RWPE2 (cell line): ENCODE results near the gene PGM5.

ENCODE experiments used
- ATAC-seq: fragments of 200-7000 bp; cut with Tn5 transposase; 3 replicates; pipeline ENCODE4 v1.9.1; 2021; ENCODE audit warnings: low read depth
- DNase-seq: peaks from one replicate; pipeline ENCODE4 v3.0.0-alpha.2; 2020; ENCODE audit warnings: low spot score
- H3K27ac ChIP-seq: fragments of 450-650 bp; 2 replicates; pipeline ENCODE4 v1.5.1; 2017; ENCODE audit warnings: mild to moderate bottlenecking; ENCODE audit not compliant: poor library complexity, severe bottlenecking
- H3K27me3 ChIP-seq: fragments of 250-450 bp; sonication (Bioruptor Pico); 2 replicates; pipeline ENCODE4 v1.5.1; 2021; ENCODE audit warnings: mild to moderate bottlenecking, moderate library complexity; ENCODE audit not compliant: insufficient read depth, poor library complexity, severe bottlenecking
- H3K36me3 ChIP-seq: fragments of 250-450 bp; sonication (Bioruptor Pico); 2 replicates; pipeline ENCODE4 v1.5.1; 2020; ENCODE audit warnings: low read depth, mild to moderate bottlenecking, moderate library complexity
- H3K4me1 ChIP-seq: fragments of 250-450 bp; sonication (Bioruptor Pico); 2 replicates; pipeline ENCODE4 v1.5.1; 2021; ENCODE audit warnings: mild to moderate bottlenecking, moderate library complexity; ENCODE audit not compliant: insufficient read depth, poor library complexity, severe bottlenecking
- H3K4me3 ChIP-seq: fragments of 250-450 bp; sonication (Bioruptor Pico); 2 replicates; pipeline ENCODE4 v1.5.1; 2021; ENCODE audit warnings: mild to moderate bottlenecking, moderate library complexity; ENCODE audit not compliant: severe bottlenecking
- H3K9me3 ChIP-seq: fragments of 250-450 bp; sonication (Bioruptor Pico); 2 replicates; pipeline ENCODE4 v1.5.1; 2021; ENCODE audit warnings: mild to moderate bottlenecking, moderate library complexity; ENCODE audit not compliant: severe bottlenecking
- TF ChIP-seq, protein P1 (sequence below): fragments of 450-650 bp; IDR thresholded peaks from one replicate; pipeline ENCODE4 v1.5.1; 2017; ENCODE audit warnings: mild to moderate bottlenecking, moderate library complexity; ENCODE audit not compliant: poor library complexity, severe bottlenecking

PGM5 gene

DNA sequence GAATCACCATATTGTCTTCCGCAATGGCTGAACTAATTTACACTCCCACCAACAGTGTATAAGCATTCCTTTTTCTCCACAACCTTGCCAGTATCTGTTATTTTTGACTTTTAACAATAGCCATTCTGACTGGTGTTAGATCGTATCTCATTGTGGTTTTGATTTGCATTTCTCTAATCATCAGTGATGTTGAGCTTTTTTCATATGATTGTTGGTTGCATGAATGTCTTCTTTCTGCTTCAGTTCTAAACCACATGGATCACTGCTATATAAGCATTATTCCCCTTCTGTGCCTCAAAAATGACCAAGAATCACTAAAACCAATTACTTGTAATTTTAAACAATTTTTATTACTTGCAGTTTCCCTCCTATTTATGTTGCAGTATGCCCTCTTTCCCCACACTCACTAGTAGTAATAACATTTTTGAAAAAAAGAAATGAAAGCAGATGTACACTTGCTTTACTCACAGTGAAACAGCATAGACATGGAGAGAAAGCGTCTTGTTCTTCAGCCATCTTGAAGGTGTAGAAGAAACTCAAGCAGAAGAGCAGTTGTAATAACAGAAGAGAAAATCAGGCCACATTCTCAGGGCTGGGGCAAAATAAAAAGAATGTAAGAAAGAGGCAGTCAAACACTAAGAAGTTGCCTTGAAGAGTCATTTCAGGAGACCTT, 188.8 kb downstream of the PGM5 start:
- no peak overlapping the region for H3K4me3 ChIP-seq
- TF ChIP-seq, protein P1, sequence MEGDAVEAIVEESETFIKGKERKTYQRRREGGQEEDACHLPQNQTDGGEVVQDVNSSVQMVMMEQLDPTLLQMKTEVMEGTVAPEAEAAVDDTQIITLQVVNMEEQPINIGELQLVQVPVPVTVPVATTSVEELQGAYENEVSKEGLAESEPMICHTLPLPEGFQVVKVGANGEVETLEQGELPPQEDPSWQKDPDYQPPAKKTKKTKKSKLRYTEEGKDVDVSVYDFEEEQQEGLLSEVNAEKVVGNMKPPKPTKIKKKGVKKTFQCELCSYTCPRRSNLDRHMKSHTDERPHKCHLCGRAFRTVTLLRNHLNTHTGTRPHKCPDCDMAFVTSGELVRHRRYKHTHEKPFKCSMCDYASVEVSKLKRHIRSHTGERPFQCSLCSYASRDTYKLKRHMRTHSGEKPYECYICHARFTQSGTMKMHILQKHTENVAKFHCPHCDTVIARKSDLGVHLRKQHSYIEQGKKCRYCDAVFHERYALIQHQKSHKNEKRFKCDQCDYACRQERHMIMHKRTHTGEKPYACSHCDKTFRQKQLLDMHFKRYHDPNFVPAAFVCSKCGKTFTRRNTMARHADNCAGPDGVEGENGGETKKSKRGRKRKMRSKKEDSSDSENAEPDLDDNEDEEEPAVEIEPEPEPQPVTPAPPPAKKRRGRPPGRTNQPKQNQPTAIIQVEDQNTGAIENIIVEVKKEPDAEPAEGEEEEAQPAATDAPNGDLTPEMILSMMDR, result no peak
- no peaks in the 10 kb centered on the region for H3K36me3 ChIP-seq
- no peaks in the 10 kb centered on the region for H3K27me3 ChIP-seq
- H3K27ac ChIP-seq, result no peak overlapping the region
- H3K9me3 ChIP-seq, result no peaks in the 10 kb centered on the region
- H3K4me1 ChIP-seq, result no peaks in the 10 kb centered on the region
- ATAC-seq (no peak), DNase-seq (no peak)

DNA sequence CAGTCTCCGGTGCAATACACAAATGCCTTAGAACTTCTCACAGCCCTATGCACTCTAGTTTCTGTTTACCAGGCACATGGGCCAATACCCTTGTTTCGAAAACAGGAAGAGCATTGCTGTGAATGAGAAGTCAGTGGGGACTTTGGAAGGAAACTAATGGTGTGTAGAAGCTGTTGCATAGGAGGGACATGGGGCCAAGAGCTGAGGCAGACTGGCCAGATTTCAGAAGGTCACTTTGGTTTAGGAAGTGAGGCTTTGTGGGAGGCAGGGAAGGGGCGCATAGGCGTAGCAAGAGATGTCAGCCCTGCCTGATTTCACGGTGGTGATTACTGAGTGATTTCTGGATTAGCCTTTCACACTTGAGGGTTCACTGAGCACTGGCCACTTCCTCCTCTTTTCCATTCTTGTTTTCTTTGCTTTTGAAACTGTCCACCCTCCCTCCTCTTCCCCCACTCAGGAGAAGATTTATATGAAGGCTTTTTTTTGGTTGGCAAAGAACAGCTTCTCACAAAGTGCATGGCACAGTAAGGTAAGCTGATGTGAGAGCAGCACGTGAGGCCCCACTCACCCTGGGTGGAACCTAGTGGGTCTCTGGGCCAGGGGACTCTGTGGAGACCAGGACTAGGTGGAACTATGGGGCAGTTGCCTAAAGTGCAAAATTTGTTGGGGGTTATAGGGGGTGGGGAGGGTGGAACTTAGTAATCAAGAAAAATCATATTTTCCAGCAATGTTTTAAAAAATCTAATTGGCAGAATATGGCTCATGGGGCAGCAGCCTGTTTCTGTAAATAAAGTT, 190.4 kb downstream of the PGM5 start:
- TF ChIP-seq, protein P1, result no peak
- no peaks in the 10 kb centered on the region for H3K36me3 ChIP-seq
- no peak overlapping the region for H3K27ac ChIP-seq
- H3K9me3 ChIP-seq, result no peaks in the 10 kb centered on the region
- DNase-seq (no peak), ATAC-seq (no peak)
- no peaks in the 10 kb centered on the region for H3K27me3 ChIP-seq
- no peaks in the 10 kb centered on the region for H3K4me1 ChIP-seq
- H3K4me3 ChIP-seq, result no peak overlapping the region

GRCh38 chr9:68547417-68547816, 191.0 kb downstream of the PGM5 start:
- Histone ChIP-seq H3K36me3 (no peaks in the 10 kb centered on the region), H3K4me3 (no peak overlapping the region), H3K4me1 (no peaks in the 10 kb centered on the region), H3K27ac (no peak overlapping the region), H3K27me3 (no peaks in the 10 kb centered on the region), H3K9me3 (no peaks in the 10 kb centered on the region)
- ATAC-seq (no peak), DNase-seq (no peak)
- TF ChIP-seq, protein P1, result no peak

- Histone ChIP-seq H3K36me3 (no peaks in the 10 kb centered on the region), H3K27ac (no peak overlapping the region), H3K9me3 (no peaks in the 10 kb centered on the region), H3K27me3 (no peaks in the 10 kb centered on the region), H3K4me1 (no peaks in the 10 kb centered on the region), H3K4me3 (no peak overlapping the region)
- TF ChIP-seq, protein P1, result no peak
- DNase-seq (no peak), ATAC-seq (no peak)
These were observed 191.8 kb downstream of the PGM5 start for GRCh38 chr9:68548241-68548640.

DNA sequence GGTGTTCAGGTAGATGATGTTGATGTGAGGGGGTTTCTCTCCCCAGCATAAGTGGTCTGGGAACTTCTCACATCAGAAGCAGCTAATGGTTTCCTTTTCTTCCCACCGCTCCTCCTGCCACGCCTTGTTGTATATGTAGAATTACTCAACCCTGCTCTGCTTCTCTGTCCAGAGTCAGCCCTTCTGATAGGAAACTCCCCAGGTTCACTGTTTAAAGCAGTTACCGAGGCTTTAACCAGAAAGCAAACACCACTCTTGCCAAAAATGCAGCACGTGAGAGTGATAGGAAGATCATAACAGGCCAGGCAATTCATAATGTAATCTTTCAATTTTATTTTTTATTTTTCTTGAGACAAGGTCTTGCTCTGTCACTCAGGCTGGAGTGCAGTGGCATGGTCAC, 194.8 kb downstream of the PGM5 start:
- Histone ChIP-seq H3K4me3 (no peak overlapping the region), H3K9me3 (no peaks in the 10 kb centered on the region), H3K4me1 (no peaks in the 10 kb centered on the region), H3K36me3 (no peaks in the 10 kb centered on the region), H3K27ac (no peak overlapping the region), H3K27me3 (no peaks in the 10 kb centered on the region)
- no peak for DNase-seq
- ATAC-seq, result no peak
- TF ChIP-seq, protein P1, result no peak
